Kasumi-1 (cell line): ENCODE measurements around the gene ADGRG2.

Source experiments
- DNase-seq, 2 experiments: peaks; one replicate each; lab custom pipeline; 2025; lab: John Stamatoyannopoulos, UW

The ADGRG2 gene

GRCh38 chrX:18949944-18950301 is 172.3 kb downstream of the ADGRG2 start:
- no peak for DNase-seq

DNA sequence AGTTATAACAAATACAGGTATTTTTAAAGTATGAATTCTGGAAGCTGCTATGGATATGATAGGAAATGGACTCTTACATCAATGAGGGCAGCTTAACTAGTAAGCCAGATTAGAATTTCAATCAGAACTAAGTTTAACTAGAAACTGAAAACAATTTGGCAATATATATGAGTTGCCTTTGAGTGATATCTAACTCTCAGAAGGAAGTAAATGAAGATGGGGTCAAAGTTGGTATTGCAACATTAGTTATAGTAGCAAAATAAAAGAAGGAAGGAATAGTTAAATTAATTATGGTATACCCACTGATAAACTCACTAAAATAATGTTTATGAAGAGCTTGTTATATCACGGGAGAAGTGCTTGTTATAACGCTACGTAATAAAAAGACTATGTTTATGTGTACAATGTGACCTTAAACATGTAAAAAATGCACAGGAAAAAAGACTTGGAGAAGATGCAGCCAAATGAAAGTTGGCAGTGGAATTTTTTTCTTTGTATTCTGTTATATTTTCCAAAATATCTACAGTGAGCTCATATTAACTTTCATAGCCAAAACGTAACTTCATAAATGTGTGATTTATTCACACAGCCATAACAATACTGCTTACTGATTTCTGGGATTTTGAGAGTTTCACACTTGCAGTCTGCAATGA is 172.9 kb downstream of the ADGRG2 start:
- no peak for DNase-seq

GRCh38 chrX:18946611-18947010 is 175.7 kb downstream of the ADGRG2 start:
- DNase-seq = no peak

DNA sequence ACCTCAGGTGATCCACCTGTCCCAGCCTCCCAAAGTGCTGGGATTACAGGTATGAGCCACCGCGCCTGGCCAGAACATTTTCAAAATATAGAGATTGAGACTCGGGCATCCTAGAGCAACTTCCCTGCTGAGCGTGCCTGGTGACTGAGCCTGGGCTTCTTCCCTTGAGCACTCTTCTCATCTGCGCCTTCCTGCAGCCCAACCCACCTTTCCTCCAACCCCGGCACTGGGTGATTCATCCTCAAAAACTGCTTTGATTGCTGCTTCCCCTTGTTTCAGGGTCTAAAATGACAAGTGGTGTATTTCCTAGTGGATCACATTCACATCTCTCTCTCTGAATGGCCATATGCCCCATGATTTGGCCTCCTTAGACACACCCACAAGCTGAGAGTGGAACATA is 176.1 kb downstream of the ADGRG2 start:
- DNase-seq = no peak

DNA sequence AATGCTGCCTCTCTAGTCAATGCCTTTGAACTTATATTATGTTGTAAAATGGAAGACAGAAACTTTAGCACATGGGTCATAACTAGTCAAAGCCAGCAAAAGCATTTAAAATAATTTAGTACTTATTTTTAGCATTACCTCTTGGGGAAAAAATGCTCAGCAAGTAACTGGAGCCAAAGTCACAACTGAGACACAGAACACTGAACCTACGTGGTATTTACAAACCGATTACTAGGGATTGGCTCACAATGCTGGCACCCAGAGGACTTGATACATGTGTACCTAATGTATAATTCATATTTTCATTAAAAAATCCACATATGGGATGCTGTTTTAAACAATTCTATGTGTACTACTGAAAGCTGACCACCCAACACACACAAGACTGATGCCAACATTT is 176.8 kb downstream of the ADGRG2 start:
- no peak for DNase-seq

DNA sequence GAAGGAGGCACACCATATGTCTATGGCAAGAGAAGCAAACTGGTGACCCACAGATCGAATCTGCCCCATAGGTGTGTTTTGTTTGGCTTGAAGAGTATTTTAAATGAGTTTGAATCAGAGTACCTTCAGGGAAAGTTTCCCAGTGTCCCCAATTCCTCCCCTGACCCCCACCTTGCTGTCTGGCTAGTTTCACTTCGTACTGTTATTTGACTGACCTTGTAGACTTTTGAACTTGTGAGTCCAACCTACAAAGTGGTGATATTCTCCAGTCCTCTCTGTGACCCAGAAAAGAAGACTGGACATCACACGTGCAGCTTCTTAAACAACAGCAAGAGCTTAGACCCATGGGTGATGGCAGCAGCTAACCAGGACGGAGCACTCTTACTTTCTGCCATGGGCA is 177.8 kb downstream of the ADGRG2 start:
- DNase-seq = no peak

- no peak for DNase-seq
Observed at GRCh38 chrX:18941896-18942295, 180.4 kb downstream of the ADGRG2 start.
